Kidney epithelial cell (primary cell): ENCODE data around the gene STXBP6. TPM values are rescaled to one million over a fixed set of nuclear protein-coding genes. Genes with fewer than 3 reads are reported as not detected.

Experiments used
- DNase-seq: peaks from one replicate; pipeline ENCODE4 v3.0.0-alpha.2; 2010; ENCODE audit warnings: low read depth
- H3K27me3 ChIP-seq: 2 replicates; pipeline ENCODE4 v1.6.0; 2011; ENCODE audit warnings: low read length; ENCODE audit not compliant: control insufficient read depth, insufficient read depth
- H3K36me3 ChIP-seq: 2 replicates; pipeline ENCODE4 v1.5.1; 2011; ENCODE audit warnings: low read length; ENCODE audit not compliant: control insufficient read depth, insufficient read depth
- H3K4me3 ChIP-seq: 2 replicates; pipeline ENCODE4 v1.5.1; 2011; ENCODE audit warnings: low read depth, mild to moderate bottlenecking, control low read depth, low read length
- total RNA-seq: library from RNA; depleted of rRNA; stranded (reverse); fragments of >200 nt; gene quantifications from 2 replicates; pipeline ENCODE4 v1.2.3, GENCODE V29; 2015
- TF ChIP-seq, protein P1 (sequence below): IDR thresholded peaks from 2 replicates; pipeline ENCODE4 v1.5.1; 2011; ENCODE audit warnings: mild to moderate bottlenecking, moderate library complexity, low read length, control low read depth, inconsistent platforms; ENCODE audit not compliant: insufficient read depth, poor library complexity, severe bottlenecking

The STXBP6 gene
- total RNA-seq, 1 donor from 2014 or later, result 0.38 TPM

DNA sequence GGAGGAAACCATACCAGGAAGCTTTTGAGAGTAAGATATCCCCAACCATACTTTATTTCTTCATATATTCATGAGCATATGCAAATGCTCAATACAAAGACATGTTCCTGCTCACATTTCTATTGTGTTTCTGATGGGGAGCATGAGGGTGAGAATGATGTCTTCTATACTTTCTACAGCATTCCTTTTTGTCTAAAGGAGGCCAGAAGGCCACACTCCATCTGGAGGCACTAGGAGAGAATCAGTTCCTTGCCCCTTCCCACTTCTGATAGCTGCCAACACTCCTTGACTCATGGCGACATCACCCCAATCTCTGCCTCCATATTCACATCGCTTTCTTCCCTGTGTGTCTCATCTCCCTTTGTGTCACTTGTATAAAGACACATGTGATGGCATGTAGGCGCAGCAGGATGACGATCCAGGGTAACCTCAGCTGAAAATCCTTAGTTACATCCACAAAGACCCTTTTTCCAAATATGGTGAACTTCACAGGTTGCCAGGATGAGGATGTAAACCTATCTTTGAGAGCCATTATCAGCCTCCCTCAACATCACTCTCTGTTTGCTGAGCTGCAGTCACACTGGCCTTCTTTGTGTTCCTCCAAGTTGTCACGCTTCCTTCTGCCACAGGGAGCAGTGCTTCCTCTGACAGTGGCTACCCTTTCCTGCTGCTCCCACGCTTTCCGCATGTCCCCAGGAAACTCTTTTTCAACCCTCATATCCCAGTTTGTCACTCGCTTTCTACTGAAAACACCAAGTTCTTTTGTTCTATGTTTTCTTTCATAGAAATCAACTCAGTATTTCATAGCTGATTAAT, 96.9 kb downstream of the STXBP6 start:
- no peak overlapping the region for H3K4me3 ChIP-seq
- H3K27me3 ChIP-seq, result no peaks in the 10 kb centered on the region
- no peak for DNase-seq
- TF ChIP-seq, protein P1, sequence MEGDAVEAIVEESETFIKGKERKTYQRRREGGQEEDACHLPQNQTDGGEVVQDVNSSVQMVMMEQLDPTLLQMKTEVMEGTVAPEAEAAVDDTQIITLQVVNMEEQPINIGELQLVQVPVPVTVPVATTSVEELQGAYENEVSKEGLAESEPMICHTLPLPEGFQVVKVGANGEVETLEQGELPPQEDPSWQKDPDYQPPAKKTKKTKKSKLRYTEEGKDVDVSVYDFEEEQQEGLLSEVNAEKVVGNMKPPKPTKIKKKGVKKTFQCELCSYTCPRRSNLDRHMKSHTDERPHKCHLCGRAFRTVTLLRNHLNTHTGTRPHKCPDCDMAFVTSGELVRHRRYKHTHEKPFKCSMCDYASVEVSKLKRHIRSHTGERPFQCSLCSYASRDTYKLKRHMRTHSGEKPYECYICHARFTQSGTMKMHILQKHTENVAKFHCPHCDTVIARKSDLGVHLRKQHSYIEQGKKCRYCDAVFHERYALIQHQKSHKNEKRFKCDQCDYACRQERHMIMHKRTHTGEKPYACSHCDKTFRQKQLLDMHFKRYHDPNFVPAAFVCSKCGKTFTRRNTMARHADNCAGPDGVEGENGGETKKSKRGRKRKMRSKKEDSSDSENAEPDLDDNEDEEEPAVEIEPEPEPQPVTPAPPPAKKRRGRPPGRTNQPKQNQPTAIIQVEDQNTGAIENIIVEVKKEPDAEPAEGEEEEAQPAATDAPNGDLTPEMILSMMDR, result no peak
- H3K36me3 ChIP-seq, result no peaks in the 10 kb centered on the region

- TF ChIP-seq, protein P1, result no peak
- Histone ChIP-seq H3K27me3 (no peaks in the 10 kb centered on the region), H3K36me3 (no peaks in the 10 kb centered on the region), H3K4me3 (no peak overlapping the region)
- no peak for DNase-seq
These were observed 101.6 kb downstream of the STXBP6 start for GRCh38 chr14:24948261-24948847.

DNA sequence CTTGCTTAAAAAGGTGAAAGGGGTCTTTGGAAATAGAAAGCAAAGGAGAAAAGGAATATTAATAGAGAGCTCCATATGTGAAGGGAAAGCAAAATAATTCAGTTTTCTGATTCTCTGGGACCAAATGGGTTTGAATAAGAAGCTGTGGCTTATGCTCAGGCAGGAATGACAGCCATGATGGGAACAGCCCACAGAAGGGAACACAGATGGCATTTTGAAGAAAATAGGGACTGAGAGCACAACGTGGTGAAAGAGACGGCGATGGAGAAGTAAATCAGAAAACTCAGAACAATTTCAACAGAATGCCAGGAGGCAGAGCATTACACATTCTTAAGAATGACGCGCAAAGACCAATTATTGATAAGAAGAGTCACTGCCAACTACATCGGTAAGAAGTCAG, 102.8 kb downstream of the STXBP6 start:
- Histone ChIP-seq H3K36me3 (no peaks in the 10 kb centered on the region), H3K27me3 (no peaks in the 10 kb centered on the region), H3K4me3 (no peak overlapping the region)
- TF ChIP-seq, protein P1, result no peak
- DNase-seq, result no peak

DNA sequence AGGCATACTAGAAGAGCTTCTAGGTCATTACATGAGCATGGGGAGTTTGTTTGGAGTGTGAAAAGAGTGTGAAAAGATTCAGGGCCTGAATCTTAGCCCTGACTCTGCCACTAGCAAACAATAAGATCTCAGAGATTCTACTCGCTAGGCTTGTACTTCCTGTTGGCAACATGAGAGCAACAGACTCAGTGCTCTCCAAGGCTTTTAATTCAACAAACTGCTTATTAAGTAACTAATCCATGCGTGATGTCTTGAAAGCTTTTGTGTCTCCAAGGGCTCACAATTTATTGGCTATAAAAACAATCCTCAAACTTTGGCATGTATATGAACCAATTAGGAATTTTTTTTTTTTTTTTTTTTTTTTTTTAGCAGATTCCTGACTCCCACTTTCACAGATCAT, 105.1 kb downstream of the STXBP6 start:
- Histone ChIP-seq H3K27me3 (no peaks in the 10 kb centered on the region), H3K4me3 (no peak overlapping the region), H3K36me3 (no peaks in the 10 kb centered on the region)
- no peak for DNase-seq
- TF ChIP-seq, protein P1, result no peak

GRCh38 chr14:24943024-24943423, 106.9 kb downstream of the STXBP6 start:
- DNase-seq, result no peak
- TF ChIP-seq, protein P1, result no peak
- no peak overlapping the region for H3K4me3 ChIP-seq
- H3K27me3 ChIP-seq, result no peaks in the 10 kb centered on the region
- no peaks in the 10 kb centered on the region for H3K36me3 ChIP-seq

GRCh38 chr14:24941719-24942118, 108.2 kb downstream of the STXBP6 start:
- no peak for DNase-seq
- Histone ChIP-seq H3K27me3 (no peaks in the 10 kb centered on the region), H3K4me3 (no peak overlapping the region), H3K36me3 (no peaks in the 10 kb centered on the region)
- TF ChIP-seq, protein P1, result no peak
